ENCODE data around the gene ERN1.

GRCh38 chr17:64048805-64049204 is 81.1 kb downstream of the ERN1 start:
- TF ChIP-seq CTCF (IDR thresholded peaks at IDR 0.05; ENCODE audit: extremely low read depth in 1 of 2, insufficient read depth in 1 of 2, low read depth in 1 of 2, low read length in 2 of 2) (no peak), EZH2 (IDR thresholded peaks at IDR 0.05; ENCODE audit: borderline replicate concordance, low read depth, low read length, severe bottlenecking) (no peak), MAX (IDR thresholded peaks at IDR 0.05; ENCODE audit: insufficient read depth, insufficient read length) (no peak), FOS (IDR thresholded peaks at IDR 0.05; ENCODE audit: borderline replicate concordance, insufficient read depth, low read length) (no peak), POLR2A (IDR thresholded peaks at IDR 0.05; ENCODE audit: low read depth, low read length) (no peak), POLR2AphosphoS5 (IDR thresholded peaks at IDR 0.05; ENCODE audit: insufficient read depth, low read depth, low read length) (no peak), JUN (IDR thresholded peaks at IDR 0.05; ENCODE audit: borderline replicate concordance, insufficient read depth, insufficient read length, low read depth) (no peak), GATA2 (IDR thresholded peaks at IDR 0.05; ENCODE audit: insufficient read depth, insufficient read length, low read depth, low read length) (no peak)
